GM13977 (cell line): ENCODE results near the gene AKR7A3.

Experiments used
- DNase-seq: peaks from one replicate; pipeline ENCODE4 v3.0.0; 2012; ENCODE audit warnings: low spot score
- CTCF ChIP-seq: IDR thresholded peaks from 2 replicates; pipeline ENCODE4 v1.5.1; 2012; ENCODE audit warnings: mild to moderate bottlenecking, control low read depth; ENCODE audit not compliant: insufficient read depth; ENCODE audit errors: extremely low read depth, missing control alignments
- in situ Hi-C: fragments of 300-500 bp; cut with MboI; formaldehyde crosslinking; loops from one replicate; pipeline ENCODE4 v1.12.0; 2022; ENCODE audit warnings: low sequenced_read_pairs, low pct_unique_long_range_greater_than_20kb, mixed read lengths, inconsistent platforms; ENCODE audit not compliant: unreplicated experiment

Gene AKR7A3

GRCh38 chr1:19325958-19326747, 37.6 kb upstream of the AKR7A3 start:
- TF ChIP-seq CTCF: no peak
- DNase-seq: no peak

GRCh38 chr1:19325368-19325957, 36.9 kb upstream of the AKR7A3 start:
- TF ChIP-seq CTCF: no peak
- DNase-seq: no peak
- in situ Hi-C loops: no loop called here

More at GRCh38 chr1:19325958-19326747, 37.6 kb upstream of the AKR7A3 start:
- in situ Hi-C loops: no loop called here

DNA sequence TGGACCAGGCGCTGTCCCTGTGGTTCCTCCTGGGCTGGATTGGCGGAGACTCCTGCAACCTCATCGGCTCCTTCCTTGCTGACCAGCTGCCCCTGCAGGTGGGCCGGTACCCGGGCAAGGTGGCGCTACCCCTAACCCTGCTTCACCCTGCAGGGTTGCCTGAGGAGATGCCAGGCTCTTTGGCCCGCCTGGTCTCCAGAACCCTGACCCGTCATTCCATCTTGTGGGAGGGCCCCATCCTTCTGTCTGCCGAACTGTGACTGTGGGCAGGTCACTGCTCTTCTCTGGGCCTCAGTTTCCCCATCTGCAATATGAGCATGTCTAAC, 36.1 kb upstream of the AKR7A3 start:
- DNase-seq: no peak
- in situ Hi-C loops: no loop called here
- TF ChIP-seq CTCF: no peak

DNA sequence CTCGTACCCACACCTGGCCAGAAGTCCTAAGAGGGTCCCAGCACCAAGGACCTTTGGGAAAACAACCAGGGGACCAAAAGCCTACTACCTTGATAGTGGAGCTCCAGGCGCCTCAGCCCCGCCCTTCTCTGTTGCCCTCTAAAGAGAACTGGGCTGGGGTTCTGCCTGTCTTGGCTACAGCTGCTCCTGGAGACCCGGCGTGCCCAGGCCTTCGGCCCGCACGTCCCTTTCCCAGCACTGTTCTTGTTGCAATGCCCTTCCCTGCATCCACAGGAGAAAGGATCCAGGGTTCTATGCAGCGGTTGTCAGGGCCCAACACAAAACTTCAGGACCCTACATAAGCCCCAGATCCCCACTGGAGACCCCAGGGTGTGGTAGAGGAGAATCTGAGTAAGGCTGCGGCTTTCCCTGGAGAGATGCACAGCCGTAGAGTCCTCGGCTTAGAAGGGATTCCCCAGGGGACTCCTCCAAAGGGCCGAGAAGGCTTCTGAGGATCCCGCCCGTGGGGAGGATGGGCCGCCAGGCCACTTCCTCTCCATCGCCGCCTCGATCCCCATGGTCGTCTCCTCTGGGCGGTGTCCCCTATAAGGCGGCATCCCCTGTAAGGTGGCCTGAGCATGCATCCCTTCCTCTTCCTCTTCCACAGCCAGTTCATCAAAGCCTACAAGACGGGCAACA, 35.6 kb upstream of the AKR7A3 start:
- no peak for DNase-seq
- in situ Hi-C loops: no loop called here
- no peak for TF ChIP-seq CTCF

DNA sequence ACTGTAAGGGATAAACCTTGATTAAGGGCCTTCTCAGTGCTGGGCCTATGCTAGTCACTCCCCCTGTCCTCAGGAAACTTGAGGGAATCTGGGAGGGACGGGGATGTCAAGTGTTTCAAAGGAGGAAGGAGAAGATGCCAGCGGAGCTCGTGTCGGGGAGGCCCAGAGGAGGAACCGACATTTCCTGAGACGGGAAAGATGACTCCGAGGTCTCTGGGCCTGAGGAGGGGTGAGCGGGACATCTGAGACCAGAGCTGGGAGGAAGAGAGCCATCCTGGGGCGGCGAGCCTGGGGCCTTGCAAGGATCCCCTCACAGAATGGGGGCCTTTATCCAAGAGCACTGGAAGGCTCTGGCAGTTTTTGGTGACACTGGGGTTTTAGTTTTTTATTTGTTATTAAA, 33.9 kb upstream of the AKR7A3 start:
- DNase-seq: no peak
- no peak for TF ChIP-seq CTCF
- in situ Hi-C loops: no loop called here

DNA sequence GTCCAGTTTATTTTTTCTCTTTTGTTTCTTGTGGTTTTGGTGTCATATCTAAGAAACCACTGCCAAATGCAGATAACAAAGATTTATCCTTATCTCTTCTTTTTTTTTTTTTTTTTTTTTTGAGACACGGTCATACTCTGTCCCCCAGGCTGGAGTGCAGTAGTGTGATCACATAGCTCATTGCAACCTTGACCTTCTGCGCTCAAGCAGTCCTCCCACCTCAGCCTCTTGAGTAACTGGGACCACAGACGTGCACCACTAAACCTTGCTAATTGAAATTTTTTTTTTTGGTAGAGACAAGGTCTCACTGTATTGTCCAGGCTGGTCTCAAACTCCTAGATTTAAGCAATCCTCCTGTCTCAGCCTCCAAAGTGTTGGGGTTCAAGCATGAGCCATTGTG, 32.5 kb upstream of the AKR7A3 start:
- no peak for DNase-seq
- TF ChIP-seq CTCF: no peak
- in situ Hi-C loops: no loop called here
